HG02798 (cell line): ENCODE results near the gene ATP8A2.
"Not testable (repeated sequence)": the region's sequence is repeated elsewhere in the genome, so short reads cannot be mapped to it uniquely, and the experiment has no call there.

ENCODE experiments used
- ATAC-seq: cut with Tn5 transposase; IDR thresholded peaks from one replicate; pipeline ENCODE4 v1.9.1; 2021; ENCODE audit warnings: mild to moderate bottlenecking; ENCODE audit not compliant: unreplicated experiment, poor library complexity

The ATP8A2 gene

GRCh38 chr13:25457566-25457965 is 85.8 kb downstream of the ATP8A2 start:
- ATAC-seq, result no peak

DNA sequence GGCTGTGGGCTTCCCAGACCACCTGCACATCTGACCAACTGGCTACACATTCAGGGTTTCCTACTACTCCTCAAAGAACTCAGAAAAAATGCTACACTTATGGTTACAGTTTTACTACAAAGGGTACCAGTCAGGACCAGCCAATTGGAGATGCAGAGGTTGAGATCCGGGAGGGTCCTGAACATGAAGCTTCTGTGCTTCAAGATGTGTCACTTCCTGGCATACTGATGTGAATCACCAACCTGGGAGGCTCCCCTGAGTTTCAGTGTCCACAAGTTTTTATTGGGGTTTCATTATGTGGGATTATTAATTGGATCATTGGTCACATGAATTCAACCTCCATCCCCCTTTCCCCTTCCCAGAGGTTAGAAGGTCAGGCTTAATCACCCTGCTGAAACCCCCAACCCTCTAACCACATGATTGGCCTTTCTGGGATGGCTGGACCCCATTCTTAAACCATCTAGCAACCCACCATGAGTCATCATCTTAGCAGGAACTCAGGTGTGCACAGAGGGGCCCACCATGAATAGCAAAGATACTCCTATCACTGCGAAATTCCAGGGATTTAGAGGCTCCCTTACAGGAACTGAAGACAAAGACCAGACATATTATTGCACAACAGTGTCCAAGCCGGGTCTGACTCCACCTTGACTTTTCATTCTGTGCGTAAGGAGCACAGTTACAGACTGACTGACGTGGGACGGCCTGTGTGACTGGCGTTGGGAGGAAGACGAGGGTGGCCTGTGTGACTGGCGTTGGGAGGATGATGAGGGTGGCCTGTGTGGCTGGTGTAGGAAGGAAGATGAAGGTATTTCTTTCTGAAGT is 90.7 kb downstream of the ATP8A2 start:
- no peak for ATAC-seq

DNA sequence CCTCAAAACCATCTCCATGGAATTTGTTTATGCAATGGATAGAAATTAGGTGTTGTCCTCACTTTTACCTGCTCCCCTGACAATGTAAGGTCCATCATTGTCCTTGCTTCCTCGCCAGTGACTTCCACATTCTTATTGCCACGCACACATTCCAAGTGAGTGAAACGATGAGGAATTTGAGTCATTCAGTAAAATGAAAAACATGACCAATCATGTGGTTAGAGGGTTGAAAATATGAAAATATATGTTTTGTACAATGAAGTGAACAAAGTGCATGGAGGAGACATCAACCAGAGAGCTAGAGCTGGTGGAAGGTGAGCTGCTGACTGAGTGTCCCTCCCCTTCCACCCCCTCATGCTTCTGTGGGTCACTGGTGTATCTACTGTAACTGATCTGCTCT is 91.7 kb downstream of the ATP8A2 start:
- no peak for ATAC-seq

DNA sequence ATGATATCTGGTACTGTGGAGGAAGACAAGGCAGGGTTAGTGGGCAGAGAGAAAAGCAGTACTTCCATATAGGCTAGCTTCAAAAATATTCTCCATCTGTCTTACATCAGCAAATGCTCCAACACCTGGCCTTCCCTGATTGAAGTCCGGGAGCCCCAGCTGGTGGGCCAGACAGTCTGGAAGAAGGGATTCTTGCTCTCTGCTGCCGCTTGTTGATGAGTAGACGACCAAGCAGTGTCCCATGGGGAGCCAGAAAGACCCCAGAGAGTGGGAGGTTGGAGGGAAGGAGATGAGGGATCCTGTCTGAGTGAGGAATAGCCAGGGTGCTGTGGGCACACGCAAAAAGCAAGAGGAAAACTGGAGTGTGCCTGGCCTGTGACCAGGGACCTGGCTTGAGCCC is 95.1 kb downstream of the ATP8A2 start:
- ATAC-seq, result no peak

DNA sequence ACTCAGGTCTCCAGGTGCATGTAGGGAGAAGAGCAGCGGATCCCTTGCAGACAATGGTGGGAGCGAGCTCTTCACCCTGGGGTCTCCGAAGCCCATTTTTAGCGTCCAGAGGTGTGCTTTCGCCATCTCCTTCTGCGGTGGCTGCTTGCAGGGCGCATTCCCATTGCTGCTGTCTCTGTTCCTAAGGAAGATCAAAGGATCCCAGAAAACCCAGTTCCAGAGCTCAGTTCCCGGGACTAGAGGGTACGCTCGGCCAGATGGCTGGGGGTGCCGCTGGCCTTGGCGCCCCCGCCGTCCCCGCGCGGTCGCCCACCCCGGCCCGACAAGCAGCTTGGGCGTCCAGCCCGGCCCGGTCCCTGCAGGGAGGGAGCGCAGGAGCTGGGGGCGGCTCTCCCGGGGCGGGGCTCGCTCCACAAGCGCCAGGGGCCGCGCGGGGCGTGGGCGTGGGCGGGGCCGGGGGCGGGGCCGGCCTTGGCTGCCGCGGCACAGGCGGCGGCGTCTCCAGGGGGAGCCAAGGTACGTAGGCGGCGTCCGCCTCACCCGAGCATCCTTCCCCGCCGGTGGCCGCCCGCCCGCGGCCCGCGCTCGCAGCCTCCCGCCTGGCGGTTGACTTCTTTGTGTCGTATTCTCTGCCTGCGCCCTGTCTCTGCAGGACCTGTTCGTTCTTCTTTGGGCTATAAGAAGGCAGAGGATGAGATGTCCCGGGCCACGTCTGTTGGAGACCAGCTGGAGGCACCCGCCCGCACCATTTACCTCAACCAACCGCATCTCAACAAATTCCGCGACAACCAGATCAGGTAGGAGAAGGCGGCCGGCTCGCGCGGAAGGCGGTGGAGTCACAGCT is 96.8 kb downstream of the ATP8A2 start:
- ATAC-seq, result no peak

DNA sequence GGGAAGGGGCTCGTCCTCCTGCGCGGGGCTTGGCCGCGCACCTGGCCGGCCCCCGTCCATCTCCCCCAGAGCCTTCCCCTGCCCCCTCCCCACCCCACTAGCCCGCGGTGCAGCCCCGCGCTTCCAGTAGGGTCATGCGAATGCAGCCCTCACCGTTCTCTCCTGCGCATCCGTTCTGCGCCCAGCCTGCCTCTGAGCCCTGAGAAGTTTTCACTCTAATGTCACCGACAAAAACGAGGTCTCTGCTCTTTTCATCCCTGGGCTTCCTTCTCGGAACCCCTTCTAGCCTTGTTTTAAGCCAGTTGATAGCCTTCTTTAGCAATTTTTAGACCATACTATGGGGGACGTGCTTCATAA is 97.4 kb downstream of the ATP8A2 start:
- no peak for ATAC-seq

DNA sequence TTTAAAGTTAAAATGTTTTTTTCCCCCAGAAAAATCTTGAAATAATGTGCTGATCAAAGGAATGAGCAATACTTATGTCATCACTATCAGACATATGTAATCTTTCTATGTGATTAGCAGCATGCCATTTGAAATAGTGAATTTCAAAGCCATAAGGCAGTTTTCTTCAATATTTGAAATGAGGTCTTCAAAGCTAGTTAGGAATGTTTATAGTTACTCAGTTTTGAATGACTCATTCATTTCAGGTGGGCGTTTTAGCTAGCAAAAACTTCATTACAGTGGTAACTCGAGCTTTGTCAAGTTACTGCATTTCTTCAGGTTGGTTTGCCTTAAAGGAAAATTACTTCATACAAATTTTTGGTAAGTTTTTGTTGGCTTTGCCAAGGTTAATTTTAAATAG is 102.1 kb downstream of the ATP8A2 start:
- ATAC-seq, result no peak

GRCh38 chr13:25478186-25478585 is 106.4 kb downstream of the ATP8A2 start:
- no peak for ATAC-seq

DNA sequence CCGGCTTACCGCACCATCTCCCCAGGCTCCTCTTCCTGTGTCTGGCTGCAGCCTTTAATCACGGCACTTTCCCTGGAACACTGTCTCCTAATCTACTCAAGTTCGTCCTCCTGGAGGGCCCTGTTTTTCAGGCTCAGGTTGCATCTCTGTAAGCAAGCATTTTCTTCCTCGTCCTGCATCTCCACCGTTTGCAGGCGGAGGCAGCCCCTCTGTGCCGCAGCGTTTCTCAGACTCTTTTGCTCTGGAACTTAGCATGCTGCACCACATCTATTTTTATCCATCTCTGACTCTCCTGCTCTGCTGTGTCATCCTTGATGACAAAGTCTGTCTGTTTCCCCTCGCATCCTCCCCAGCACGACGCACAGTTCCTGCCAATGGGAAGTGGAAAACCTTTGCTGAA is 117.5 kb downstream of the ATP8A2 start:
- no peak for ATAC-seq

GRCh38 chr13:25490236-25490635 is 118.5 kb downstream of the ATP8A2 start:
- ATAC-seq, result no peak

GRCh38 chr13:25493931-25494640 is 122.3 kb downstream of the ATP8A2 start:
- ATAC-seq, result no peak

GRCh38 chr13:25494698-25495411 is 123.1 kb downstream of the ATP8A2 start:
- no peak for ATAC-seq

DNA sequence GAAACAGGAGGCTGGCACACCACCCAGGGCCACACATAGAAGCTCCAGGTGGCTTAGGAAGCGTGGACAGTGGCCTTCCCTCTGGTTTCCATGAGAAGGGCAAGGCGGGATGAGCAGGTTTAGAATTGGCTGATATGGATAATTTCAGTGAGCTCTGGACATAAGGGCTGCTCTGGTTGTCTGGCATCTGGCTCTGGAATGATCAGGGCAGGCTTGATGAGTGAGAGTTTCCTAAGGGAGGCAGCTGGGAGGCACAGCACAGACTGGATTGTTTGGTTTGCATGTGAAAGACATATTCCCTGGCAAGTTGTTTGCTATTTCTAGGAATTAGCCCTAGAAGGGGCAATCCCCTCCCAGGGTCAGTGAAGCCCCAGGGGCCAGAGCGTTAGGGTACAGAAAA is 129.5 kb downstream of the ATP8A2 start:
- no peak for ATAC-seq

DNA sequence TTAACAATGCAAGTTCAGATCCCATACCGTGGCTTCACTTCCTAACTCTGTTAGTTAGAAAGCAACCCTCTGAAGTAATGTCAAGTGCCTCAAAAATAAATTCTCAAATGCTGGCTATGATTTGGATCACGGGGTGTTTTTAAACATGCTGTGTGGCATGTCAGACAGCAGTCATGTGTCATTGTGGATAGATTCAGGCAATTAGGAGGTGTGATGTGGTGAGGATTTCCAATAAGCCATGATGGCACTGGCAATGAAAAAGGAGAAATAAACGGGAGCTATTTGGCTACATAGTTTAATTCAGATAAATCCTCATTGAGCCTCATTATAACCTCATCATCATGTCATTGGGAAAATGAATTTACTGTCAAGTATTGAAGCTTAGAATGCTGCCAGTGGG is 130.3 kb downstream of the ATP8A2 start:
- no peak for ATAC-seq

- ATAC-seq, result no peak
These were observed 130.8 kb downstream of the ATP8A2 start for GRCh38 chr13:25502551-25502950.

GRCh38 chr13:25503856-25504255 is 132.1 kb downstream of the ATP8A2 start:
- no peak for ATAC-seq

GRCh38 chr13:25507841-25508240 is 136.1 kb downstream of the ATP8A2 start:
- ATAC-seq, result no peak

DNA sequence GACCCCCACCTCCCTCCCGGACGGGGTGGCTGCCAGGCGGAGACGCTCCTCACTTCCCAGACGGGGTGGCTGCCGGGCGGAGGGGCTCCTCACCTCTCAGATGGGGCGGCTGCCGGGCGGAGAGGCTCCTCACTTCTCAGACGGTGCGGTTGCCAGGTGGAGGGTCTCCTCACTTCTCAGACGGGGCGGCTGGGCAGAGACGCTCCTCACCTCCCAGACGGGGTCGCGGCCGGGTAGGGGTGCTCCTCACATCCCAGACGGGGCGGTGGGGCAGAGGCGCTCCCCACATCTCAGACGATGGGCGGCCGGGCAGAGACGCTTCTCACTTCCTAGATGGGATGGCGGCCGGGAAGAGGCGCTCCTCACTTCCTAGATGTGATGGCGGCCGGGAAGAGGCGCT is 141.3 kb downstream of the ATP8A2 start:
- ATAC-seq, result not testable (repeated sequence)

DNA sequence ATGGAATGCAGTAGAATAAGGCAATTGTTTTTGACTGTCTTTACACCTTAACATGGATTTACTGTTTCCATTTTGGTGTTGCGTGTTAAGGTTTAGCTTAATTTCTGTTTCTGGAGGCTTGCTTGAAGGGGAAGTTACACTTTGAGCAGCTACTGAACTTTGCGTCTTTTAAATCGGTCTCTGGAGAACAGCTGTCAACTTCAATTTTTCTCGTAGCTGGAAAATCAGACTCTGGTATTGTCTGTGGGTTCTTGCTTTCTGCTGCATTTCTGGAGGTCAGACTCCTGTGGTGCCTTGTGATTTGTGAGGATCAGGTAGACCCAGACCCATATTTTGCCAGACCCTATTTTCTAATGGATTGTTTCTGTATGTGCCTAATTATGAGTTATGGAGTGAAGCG is 146.7 kb downstream of the ATP8A2 start:
- no peak for ATAC-seq

GRCh38 chr13:25525884-25526283 is 154.1 kb downstream of the ATP8A2 start:
- ATAC-seq, result no peak
